Stimulated activated CD4-positive, alpha-beta T cell treated with anti-CD3 and anti-CD28 coated beads, Interleukin-4, amount 100 ng/mL, for 4 hours (primary cell): ENCODE data around the gene FNDC11.
"Not testable (repeated sequence)": the region's sequence is repeated elsewhere in the genome, so short reads cannot be mapped to it uniquely, and the experiment has no call there.

Experiments
- DNase-seq, 2 experiments: peaks; one replicate each; pipeline ENCODE4 v3.0.0-alpha.2; 2020

FNDC11 gene

GRCh38 chr20:63555661-63556381 lies 1.9 kb downstream of the FNDC11 start:
- DNase-seq = no peak

GRCh38 chr20:63556873-63557478 lies 3.0 kb downstream of the FNDC11 start:
- DNase-seq = no peak

- DNase-seq = no peak
These were observed 3.5 kb downstream of the FNDC11 start for GRCh38 chr20:63557481-63557891.

- DNase-seq = no peak
These were observed 5.0 kb downstream of the FNDC11 start for GRCh38 chr20:63558804-63559484.

- DNase-seq = not testable (repeated sequence)
These were observed 5.8 kb downstream of the FNDC11 start for GRCh38 chr20:63559485-63560332.

- DNase-seq = no peak
These were observed 6.4 kb downstream of the FNDC11 start for GRCh38 chr20:63560333-63560805.

- DNase-seq = no peak
These were observed 7.1 kb downstream of the FNDC11 start for GRCh38 chr20:63560856-63561609.

GRCh38 chr20:63561624-63562396 lies 7.9 kb downstream of the FNDC11 start:
- no peak for DNase-seq

- DNase-seq = no peak
These were observed 8.7 kb downstream of the FNDC11 start for GRCh38 chr20:63562461-63563224.

GRCh38 chr20:63563225-63563935 lies 9.4 kb downstream of the FNDC11 start:
- DNase-seq = no peak

- no peak for DNase-seq
These were observed 10.3 kb downstream of the FNDC11 start for GRCh38 chr20:63564036-63564810.

- no peak for DNase-seq
These were observed 11.2 kb downstream of the FNDC11 start for GRCh38 chr20:63565021-63565698.

GRCh38 chr20:63565699-63566335 lies 11.9 kb downstream of the FNDC11 start:
- no peak for DNase-seq

GRCh38 chr20:63566395-63567135 lies 12.6 kb downstream of the FNDC11 start:
- DNase-seq = no peak

- DNase-seq = no peak
These were observed 13.1 kb downstream of the FNDC11 start for GRCh38 chr20:63567136-63567385.

- DNase-seq = peak in 1 of 2 experiments; percentile 24
These were observed 13.6 kb downstream of the FNDC11 start for GRCh38 chr20:63567386-63568169.
